SK-N-SH treated with all-trans-retinoic acid at 6 μM for 48 hours (cell line): ENCODE data around the gene CYP2W1.

ENCODE experiments used
- ATAC-seq: fragments of 200-7000 bp; cut with Tn5 transposase; 3 replicates; pipeline ENCODE4 v1.9.1; 2020; ENCODE audit warnings: mild to moderate bottlenecking, moderate library complexity
- ARNTL ChIP-seq: fragments of 450-650 bp; formaldehyde crosslinking; IDR thresholded peaks from 2 replicates; pipeline ENCODE4 v1.5.0; 2020; ENCODE audit warnings: low read depth, mild to moderate bottlenecking, moderate library complexity, borderline replicate concordance
- BACH2 ChIP-seq: fragments of 250-450 bp; sonication (Bioruptor Pico); IDR thresholded peaks from 2 replicates; pipeline ENCODE4 v1.9.0; 2021; ENCODE audit warnings: mild to moderate bottlenecking, borderline replicate concordance
- CREB5 ChIP-seq: fragments of 250-450 bp; sonication (Bioruptor Pico); IDR thresholded peaks from 2 replicates; pipeline ENCODE4 v1.5.1; 2020; ENCODE audit warnings: low read depth, mild to moderate bottlenecking, moderate library complexity
- CSDC2 ChIP-seq: fragments of 250-450 bp; sonication (Bioruptor Pico); IDR thresholded peaks from 2 replicates; pipeline ENCODE4 v1.5.0; 2020; ENCODE audit warnings: mild to moderate bottlenecking, moderate library complexity
- ESRRG ChIP-seq: fragments of 250-450 bp; sonication (Bioruptor Pico); IDR thresholded peaks from 2 replicates; pipeline ENCODE4 v1.6.1; 2021; ENCODE audit warnings: mild to moderate bottlenecking
- GLIS3 ChIP-seq: fragments of 250-450 bp; sonication (Bioruptor Pico); IDR thresholded peaks from 2 replicates; pipeline ENCODE4 v1.5.0; 2020; ENCODE audit warnings: mild to moderate bottlenecking, moderate library complexity
- ISL1 ChIP-seq: fragments of 250-450 bp; sonication (Bioruptor Pico); IDR thresholded peaks from 2 replicates; pipeline ENCODE4 v2.1.2; 2022; ENCODE audit warnings: mild to moderate bottlenecking, moderate library complexity
- OSR1 ChIP-seq: fragments of 250-450 bp; sonication (Bioruptor Pico); IDR thresholded peaks from 2 replicates; pipeline ENCODE4 v1.8.0; 2022; ENCODE audit warnings: moderate library complexity, mild to moderate bottlenecking, inconsistent platforms
- POU6F1 ChIP-seq: fragments of 250-450 bp; sonication (Bioruptor Pico); IDR thresholded peaks from 2 replicates; pipeline ENCODE4 v1.8.0; 2021; ENCODE audit warnings: low read depth, mild to moderate bottlenecking, moderate library complexity, borderline replicate concordance
- RARB ChIP-seq: fragments of 250-450 bp; sonication (Bioruptor Pico); IDR thresholded peaks from 2 replicates; pipeline ENCODE4 v1.8.0; 2021; ENCODE audit warnings: mild to moderate bottlenecking, moderate library complexity
- SNAI2 ChIP-seq: fragments of 250-450 bp; sonication (Bioruptor Pico); IDR thresholded peaks from 2 replicates; pipeline ENCODE4 v1.5.0; 2020; ENCODE audit warnings: mild to moderate bottlenecking, moderate library complexity
- TCF4 ChIP-seq: fragments of 250-450 bp; sonication (Bioruptor Pico); IDR thresholded peaks from 2 replicates; pipeline ENCODE4 v1.8.0; 2021; ENCODE audit warnings: mild to moderate bottlenecking, moderate library complexity, borderline replicate concordance
- TOX ChIP-seq: fragments of 250-450 bp; sonication (Bioruptor Pico); IDR thresholded peaks from 2 replicates; pipeline ENCODE4 v1.8.0; 2021; ENCODE audit warnings: mild to moderate bottlenecking, moderate library complexity, borderline replicate concordance
- ZC3H10 ChIP-seq: fragments of 250-450 bp; sonication (Bioruptor Pico); IDR thresholded peaks from 2 replicates; pipeline ENCODE4 v1.5.1; 2021; ENCODE audit warnings: mild to moderate bottlenecking, moderate library complexity
- ZFP3 ChIP-seq: fragments of 250-450 bp; sonication (Bioruptor Pico); IDR thresholded peaks from 2 replicates; pipeline ENCODE4 v1.5.0; 2020; ENCODE audit warnings: mild to moderate bottlenecking, moderate library complexity
- ZFP30 ChIP-seq: fragments of 450-650 bp; formaldehyde crosslinking; IDR thresholded peaks from 2 replicates; pipeline ENCODE4 v1.5.0; 2022; ENCODE audit warnings: mild to moderate bottlenecking, moderate library complexity
- ZNF565 ChIP-seq: fragments of 450-650 bp; formaldehyde crosslinking; conservative IDR thresholded peaks from 2 replicates; pipeline ENCODE4 v1.5.0; 2020; ENCODE audit warnings: low read depth, mild to moderate bottlenecking, moderate library complexity
- ZNF8 ChIP-seq: fragments of 450-650 bp; formaldehyde crosslinking; IDR thresholded peaks from 2 replicates; pipeline ENCODE4 v1.5.0; 2020; ENCODE audit warnings: mild to moderate bottlenecking, moderate library complexity
- TF ChIP-seq, protein P1 (sequence below): fragments of 250-450 bp; sonication (Bioruptor Pico); IDR thresholded peaks from 2 replicates; pipeline ENCODE4 v1.5.0; 2020; ENCODE audit warnings: mild to moderate bottlenecking, moderate library complexity
- TF ChIP-seq, protein P2 (sequence below): fragments of 250-450 bp; sonication (Bioruptor Pico); IDR thresholded peaks from 2 replicates; pipeline ENCODE4 v1.8.0; 2020; ENCODE audit warnings: mild to moderate bottlenecking, moderate library complexity, borderline replicate concordance

CYP2W1 gene

GRCh38 chr7:974820-975681 lies 7.9 kb upstream of the CYP2W1 start, which contains the start of gene COX19:
COX19 (minus strand) TSS chr7:975549; CDS start chr7:975509, 40 bp downstream.
- TF ChIP-seq CSDC2 (CRISPR knock-in tag) (peak; percentile 74; the same call in 1 of the 2 replicates), ZFP3 (CRISPR knock-in tag) (peak; percentile 95), ISL1 (CRISPR knock-in tag) (no peak), GLIS3 (CRISPR knock-in tag) (peak; percentile 74; the same call in 1 of the 2 replicates)
- TF ChIP-seq, protein P1, sequence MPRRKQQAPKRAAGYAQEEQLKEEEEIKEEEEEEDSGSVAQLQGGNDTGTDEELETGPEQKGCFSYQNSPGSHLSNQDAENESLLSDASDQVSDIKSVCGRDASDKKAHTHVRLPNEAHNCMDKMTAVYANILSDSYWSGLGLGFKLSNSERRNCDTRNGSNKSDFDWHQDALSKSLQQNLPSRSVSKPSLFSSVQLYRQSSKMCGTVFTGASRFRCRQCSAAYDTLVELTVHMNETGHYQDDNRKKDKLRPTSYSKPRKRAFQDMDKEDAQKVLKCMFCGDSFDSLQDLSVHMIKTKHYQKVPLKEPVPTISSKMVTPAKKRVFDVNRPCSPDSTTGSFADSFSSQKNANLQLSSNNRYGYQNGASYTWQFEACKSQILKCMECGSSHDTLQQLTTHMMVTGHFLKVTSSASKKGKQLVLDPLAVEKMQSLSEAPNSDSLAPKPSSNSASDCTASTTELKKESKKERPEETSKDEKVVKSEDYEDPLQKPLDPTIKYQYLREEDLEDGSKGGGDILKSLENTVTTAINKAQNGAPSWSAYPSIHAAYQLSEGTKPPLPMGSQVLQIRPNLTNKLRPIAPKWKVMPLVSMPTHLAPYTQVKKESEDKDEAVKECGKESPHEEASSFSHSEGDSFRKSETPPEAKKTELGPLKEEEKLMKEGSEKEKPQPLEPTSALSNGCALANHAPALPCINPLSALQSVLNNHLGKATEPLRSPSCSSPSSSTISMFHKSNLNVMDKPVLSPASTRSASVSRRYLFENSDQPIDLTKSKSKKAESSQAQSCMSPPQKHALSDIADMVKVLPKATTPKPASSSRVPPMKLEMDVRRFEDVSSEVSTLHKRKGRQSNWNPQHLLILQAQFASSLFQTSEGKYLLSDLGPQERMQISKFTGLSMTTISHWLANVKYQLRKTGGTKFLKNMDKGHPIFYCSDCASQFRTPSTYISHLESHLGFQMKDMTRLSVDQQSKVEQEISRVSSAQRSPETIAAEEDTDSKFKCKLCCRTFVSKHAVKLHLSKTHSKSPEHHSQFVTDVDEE (CRISPR knock-in tag), result peak; percentile 61; the same call in 1 of the 2 replicates
- TF ChIP-seq, all 23 proteins: peak for 4
- ATAC-seq, result peak; percentile 92

- no peak for TF ChIP-seq CSDC2 (CRISPR knock-in tag)
- TF ChIP-seq ESRRG, result no peak
- no peak for TF ChIP-seq GLIS3 (CRISPR knock-in tag)
- TF ChIP-seq, protein P1 (CRISPR knock-in tag), result no peak
- TF ChIP-seq ZNF8 (CRISPR knock-in tag), result no peak
- TF ChIP-seq ZFP3 (CRISPR knock-in tag), result no peak
- no peak for TF ChIP-seq ZNF565
- no peak for TF ChIP-seq BACH2
- TF ChIP-seq SNAI2 (CRISPR knock-in tag), result no peak
- TF ChIP-seq OSR1 (CRISPR knock-in tag), result no peak
- TF ChIP-seq CREB5, result no peak
- TF ChIP-seq, all 23 proteins: peak for 0
- ATAC-seq, result peak; percentile 1; the same call in 2 of the 3 replicates
Observed at GRCh38 chr7:975702-976473, 7.1 kb upstream of the CYP2W1 start.

DNA sequence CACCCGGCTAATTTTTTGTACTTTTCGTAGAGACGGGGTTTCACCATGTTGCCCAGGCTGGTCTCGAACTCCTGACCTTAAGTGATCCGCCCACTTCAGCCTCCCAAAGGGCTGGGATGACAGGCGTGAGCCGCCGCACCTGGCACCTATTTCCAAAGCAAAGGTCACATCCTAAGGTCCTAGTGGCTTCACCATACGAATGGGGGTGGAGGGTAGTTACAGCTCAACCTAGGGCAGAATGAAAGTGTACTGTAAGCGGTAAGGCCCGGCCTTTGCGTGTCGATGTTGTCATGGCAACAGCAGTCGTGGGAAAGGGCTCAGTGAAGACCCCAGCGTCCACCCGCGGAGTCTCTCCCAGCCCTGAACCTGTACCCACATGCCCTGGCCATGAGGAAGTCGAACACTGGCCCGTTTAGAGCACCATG lies 6.1 kb upstream of the CYP2W1 start:
- ATAC-seq, result no peak
- no peak for TF ChIP-seq ESRRG
- no peak for TF ChIP-seq ZFP30 (CRISPR knock-in tag)
- TF ChIP-seq ARNTL (CRISPR knock-in tag), result no peak
- no peak for TF ChIP-seq TOX
- TF ChIP-seq RARB (CRISPR knock-in tag), result no peak
- TF ChIP-seq POU6F1, result no peak
- no peak for TF ChIP-seq ZC3H10 (CRISPR knock-in tag)
- TF ChIP-seq, protein P1 (CRISPR knock-in tag), result no peak
- TF ChIP-seq CREB5, result no peak
- no peak for TF ChIP-seq ZNF8 (CRISPR knock-in tag)
- TF ChIP-seq, protein P2, sequence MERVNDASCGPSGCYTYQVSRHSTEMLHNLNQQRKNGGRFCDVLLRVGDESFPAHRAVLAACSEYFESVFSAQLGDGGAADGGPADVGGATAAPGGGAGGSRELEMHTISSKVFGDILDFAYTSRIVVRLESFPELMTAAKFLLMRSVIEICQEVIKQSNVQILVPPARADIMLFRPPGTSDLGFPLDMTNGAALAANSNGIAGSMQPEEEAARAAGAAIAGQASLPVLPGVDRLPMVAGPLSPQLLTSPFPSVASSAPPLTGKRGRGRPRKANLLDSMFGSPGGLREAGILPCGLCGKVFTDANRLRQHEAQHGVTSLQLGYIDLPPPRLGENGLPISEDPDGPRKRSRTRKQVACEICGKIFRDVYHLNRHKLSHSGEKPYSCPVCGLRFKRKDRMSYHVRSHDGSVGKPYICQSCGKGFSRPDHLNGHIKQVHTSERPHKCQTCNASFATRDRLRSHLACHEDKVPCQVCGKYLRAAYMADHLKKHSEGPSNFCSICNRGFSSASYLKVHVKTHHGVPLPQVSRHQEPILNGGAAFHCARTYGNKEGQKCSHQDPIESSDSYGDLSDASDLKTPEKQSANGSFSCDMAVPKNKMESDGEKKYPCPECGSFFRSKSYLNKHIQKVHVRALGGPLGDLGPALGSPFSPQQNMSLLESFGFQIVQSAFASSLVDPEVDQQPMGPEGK (CRISPR knock-in tag), result no peak
- TF ChIP-seq TCF4 (CRISPR knock-in tag), result no peak
